GM21381 (cell line): ENCODE measurements around the gene TOP2A.

Experiments used
- ATAC-seq: cut with Tn5 transposase; IDR thresholded peaks from one replicate; pipeline ENCODE4 v1.9.1; 2021; ENCODE audit warnings: mild to moderate bottlenecking, moderate library complexity; ENCODE audit not compliant: unreplicated experiment

Gene TOP2A

DNA sequence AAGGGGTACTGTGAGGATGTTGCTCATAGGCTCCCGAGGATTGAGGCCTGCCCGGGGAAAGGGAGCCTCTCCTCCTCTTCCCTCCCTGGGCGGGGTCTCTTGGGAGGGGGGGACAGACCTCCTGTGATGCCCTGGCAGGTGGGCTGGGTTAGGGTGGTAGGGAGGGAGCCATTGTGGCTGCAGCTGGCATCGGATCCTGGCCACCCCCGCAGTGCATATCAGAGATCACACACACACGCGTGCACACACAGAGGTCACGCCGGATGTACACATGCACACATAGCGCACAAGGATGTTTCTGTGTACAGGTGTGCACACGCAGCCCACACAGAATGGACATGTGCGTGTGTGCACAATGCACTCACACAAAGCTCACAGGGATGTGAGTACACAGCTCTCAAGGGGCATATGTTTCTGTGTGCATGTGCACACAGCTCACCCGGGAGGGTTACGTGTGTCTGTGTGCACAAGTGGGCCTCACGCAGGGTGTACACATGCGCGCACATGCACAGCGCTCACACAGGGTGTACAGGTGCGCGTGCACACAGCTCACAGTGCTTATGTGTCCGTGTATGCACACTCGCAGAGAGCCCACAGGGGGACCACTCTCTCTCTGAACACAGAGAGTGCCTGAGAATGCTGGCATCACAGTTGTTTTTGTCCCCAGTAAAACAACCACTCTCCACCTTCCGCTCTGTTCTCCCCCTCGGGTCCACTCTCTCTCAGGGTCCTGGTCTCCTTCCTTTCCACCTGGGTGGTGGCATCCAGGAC, 55.6 kb downstream of the TOP2A start:
- no peak for ATAC-seq

DNA sequence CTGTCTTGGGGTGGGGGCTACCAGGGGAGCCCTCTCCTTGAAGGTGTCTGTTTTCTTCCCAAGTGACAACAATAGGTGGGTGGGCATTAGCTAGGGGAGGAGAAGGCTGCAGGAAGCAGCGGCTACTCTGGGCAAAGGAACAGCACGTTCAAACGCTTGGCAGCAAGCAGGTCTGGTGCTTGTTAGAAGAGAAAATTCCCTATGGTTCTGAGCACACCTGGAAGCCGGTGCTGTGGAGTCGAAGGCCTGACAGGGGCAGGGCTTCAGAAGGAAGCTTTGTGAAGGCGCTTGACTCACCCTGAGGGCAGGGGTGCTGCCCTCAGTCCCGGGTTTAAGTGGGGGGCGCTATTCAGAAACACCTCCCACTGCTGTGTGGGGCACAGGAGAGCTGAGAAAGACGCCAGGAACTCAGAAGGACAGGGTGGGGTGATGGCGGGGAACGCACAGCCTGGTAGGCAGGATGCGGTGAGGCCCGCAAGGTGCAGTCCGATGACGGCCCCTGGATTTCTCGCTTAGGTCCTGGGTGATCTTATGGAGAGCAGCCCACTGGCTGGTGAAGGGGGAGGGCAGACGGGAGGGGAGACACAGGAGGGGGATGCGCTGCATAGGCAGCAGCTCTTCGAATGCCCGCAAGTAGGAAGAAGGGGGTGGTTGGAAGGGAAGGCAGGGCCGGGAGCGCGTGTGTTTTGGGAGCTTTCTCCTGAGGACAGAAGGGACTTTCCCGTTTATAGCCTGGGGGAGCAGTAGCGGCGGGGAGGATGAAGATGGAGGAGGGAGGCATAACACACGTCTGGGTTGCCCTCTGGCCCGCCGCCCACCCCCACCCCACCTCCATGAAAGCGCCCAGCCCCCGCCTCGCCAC, 56.4 kb downstream of the TOP2A start:
- ATAC-seq, result no peak

DNA sequence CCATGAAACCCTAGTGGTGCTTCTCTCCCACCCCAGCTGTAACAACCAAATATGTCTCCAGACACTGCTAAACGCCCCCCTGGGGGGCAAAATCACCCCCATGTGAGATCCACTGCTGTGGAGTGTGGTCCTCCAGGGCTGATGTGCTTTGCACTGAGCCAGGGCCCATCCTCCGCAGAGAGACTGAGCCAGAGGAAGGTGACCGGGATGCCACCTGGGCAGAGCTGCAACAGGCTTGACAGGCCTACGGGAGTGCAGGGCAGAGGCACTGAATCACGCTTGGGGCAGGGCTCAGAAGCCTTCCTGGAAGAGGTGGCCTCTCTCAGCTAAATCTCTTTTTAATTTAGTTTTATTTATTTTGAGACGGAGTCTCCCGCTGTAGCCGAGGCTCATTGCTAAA, 57.6 kb downstream of the TOP2A start:
- no peak for ATAC-seq

DNA sequence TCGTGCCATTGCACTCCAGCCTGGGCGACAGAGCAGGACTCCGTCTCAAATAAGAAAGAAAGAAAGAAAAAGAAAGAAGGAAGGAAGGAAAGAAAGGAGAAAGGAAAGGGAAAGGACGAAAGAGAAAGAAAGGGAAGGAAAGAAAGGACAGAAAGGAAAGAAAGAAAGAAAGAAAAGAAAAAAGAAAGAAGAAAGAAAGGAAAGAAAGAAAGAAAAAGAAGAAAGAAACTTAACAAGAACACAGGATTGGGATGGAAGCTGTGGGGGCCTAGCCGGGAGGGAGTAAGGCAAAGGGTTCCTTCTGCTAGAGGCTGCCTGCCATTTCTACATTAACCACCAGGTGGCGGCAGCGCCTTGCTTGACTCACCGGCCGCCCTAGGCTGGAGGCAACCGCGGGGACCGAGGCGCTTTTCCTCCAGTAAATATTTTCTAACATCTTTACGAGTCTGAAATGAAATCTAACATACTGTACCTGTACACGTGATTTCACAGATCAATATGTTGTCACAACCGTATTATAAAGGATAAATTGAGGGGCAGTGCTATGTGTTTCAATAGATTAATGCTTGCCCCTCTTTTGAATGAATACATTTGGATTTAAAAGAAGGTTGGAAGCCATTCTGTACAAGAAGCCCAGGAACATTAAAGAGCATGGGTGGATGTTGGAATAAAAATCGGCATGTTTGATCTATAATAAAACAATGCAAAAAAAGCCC, 59.2 kb downstream of the TOP2A start:
- no peak for ATAC-seq

DNA sequence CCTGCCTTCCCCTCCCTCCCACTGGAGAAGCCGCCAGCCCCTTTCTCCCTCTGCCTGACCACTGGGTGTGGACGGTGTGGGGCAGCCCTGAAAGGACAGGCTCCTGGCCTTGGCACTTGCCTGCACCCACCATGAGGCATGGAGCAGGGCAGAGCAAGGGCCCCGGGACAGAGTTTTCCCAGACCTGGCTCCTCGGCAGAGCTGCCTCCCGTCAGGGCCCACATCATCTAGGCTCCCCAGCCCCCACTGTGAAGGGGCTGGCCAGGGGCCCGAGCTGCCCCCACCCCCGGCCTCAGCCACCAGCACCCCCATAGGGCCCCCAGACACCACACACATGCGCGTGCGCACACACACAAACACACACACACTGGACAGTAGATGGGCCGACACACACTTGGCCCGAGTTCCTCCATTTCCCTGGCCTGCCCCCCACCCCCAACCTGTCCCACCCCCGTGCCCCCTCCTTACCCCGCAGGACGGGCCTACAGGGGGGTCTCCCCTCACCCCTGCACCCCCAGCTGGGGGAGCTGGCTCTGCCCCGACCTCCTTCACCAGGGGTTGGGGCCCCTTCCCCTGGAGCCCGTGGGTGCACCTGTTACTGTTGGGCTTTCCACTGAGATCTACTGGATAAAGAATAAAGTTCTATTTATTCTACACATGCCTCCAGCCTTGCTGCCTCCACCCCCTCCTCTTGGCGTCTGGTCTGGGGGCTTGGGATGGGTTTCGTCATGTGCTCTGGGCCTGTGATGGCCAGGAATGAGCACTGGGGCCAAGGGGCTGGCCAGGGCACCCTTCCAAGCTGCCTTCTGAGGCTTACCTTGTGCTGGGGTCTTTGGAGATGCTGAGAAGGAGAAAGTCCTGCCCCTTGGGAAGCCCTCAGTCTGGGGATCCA, 60.5 kb downstream of the TOP2A start:
- ATAC-seq, result no peak

DNA sequence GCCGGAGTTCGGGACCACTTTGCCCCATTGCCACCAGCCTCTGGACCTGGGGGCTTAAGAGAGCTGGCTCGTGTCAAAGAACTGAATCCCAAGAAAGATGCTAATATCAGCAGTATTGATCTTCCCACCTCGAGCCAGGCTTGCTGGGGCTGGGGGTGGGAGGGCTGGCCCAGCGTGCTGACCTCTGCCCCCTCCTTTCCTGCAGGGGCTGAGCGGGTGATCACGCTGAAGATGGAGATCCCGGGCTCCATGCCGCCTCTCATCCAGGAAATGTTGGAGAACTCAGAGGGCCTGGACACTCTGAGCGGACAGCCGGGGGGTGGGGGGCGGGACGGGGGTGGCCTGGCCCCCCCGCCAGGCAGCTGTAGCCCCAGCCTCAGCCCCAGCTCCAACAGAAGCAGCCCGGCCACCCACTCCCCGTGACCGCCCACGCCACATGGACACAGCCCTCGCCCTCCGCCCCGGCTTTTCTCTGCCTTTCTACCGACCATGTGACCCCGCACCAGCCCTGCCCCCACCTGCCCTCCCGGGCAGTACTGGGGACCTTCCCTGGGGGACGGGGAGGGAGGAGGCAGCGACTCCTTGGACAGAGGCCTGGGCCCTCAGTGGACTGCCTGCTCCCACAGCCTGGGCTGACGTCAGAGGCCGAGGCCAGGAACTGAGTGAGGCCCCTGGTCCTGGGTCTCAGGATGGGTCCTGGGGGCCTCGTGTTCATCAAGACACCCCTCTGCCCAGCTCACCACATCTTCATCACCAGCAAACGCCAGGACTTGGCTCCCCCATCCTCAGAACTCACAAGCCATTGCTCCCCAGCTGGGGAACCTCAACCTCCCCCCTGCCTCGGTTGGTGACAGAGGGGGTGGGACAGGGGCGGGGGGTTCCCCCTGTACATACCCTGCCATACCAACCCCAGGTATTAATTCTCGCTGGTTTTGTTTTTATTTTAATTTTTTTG, 61.6 kb downstream of the TOP2A start:
- no peak for ATAC-seq

DNA sequence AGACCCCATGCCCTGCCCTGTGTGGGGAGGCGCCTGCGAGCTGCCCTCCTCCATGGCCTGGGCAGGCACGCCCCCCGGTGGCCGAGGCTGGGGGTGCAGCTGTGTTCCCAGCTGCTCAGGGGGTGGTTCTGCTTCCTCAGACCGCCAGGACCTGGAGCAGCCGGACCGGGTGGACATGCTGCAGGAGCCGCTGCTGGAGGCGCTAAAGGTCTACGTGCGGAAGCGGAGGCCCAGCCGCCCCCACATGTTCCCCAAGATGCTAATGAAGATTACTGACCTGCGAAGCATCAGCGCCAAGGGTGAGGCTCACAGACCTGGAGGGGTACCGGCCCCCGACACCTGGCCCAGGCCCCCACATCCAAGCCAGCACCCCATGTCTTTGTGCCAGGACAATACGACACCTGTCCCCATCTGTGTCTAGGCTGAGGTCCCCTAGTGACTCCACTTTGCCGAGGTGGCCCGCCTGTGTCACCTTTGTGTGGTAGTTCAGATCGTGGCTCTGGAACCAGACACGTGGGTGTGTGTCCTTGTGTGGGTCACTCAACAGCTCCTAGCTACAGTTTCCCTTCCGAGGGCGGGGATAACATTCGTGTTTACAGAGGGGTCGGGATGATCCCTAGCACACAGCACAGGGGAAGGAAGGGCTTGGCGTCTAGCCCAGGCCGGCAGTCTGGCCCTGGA, 62.4 kb downstream of the TOP2A start:
- ATAC-seq, result no peak

- ATAC-seq, result no peak
These were observed 63.2 kb downstream of the TOP2A start for GRCh38 chr17:40354221-40355122.

DNA sequence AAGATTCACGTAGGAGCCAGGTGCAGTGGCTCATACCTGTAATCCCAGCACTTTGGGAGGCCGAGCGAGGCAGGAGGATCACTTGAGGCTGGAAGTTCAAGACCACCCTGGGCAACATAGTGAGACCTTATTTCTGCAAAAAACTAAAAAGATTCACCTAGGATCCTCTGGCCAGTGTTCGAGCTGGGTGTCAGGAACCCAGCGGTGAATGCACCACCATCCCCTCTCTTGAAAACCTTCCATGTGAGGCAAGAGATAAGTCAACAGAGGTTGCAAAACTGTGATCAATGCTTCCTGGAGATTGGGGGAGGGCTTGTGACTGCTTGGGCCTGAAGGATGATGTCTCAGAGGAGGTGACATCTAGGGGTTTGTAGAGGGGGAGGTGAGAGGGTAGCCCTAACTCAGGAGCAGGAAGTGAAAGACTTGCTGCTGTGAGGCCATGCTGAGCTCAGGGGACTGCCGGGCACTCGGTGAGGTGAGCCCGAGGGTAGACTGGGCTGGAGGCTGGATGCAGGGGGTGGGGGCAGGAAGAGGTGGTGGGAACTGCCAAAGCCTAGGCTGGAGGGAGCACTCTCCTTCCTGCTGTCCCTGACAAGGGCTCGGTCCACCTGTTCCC, 64.8 kb downstream of the TOP2A start:
- no peak for ATAC-seq

DNA sequence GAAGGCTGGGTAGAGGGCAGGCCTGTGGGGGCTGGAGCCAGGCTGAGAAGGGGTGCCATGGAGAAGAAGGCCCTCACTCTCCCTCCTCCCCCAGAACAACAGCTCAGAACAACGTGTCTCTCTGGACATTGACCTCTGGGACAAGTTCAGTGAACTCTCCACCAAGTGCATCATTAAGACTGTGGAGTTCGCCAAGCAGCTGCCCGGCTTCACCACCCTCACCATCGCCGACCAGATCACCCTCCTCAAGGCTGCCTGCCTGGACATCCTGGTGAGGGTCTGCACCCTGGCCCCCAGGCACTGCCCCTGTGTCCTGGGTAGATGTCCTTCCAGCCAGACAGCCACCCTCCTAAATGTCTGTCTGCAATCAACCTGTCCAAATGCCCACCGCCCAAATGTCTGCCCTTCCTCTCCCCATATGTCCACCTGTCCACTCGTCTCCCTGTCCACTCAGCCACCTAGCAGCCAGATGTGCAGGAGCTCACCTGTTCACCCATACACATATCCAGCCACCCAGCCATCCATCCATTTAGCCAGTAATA, 65.4 kb downstream of the TOP2A start:
- no peak for ATAC-seq

DNA sequence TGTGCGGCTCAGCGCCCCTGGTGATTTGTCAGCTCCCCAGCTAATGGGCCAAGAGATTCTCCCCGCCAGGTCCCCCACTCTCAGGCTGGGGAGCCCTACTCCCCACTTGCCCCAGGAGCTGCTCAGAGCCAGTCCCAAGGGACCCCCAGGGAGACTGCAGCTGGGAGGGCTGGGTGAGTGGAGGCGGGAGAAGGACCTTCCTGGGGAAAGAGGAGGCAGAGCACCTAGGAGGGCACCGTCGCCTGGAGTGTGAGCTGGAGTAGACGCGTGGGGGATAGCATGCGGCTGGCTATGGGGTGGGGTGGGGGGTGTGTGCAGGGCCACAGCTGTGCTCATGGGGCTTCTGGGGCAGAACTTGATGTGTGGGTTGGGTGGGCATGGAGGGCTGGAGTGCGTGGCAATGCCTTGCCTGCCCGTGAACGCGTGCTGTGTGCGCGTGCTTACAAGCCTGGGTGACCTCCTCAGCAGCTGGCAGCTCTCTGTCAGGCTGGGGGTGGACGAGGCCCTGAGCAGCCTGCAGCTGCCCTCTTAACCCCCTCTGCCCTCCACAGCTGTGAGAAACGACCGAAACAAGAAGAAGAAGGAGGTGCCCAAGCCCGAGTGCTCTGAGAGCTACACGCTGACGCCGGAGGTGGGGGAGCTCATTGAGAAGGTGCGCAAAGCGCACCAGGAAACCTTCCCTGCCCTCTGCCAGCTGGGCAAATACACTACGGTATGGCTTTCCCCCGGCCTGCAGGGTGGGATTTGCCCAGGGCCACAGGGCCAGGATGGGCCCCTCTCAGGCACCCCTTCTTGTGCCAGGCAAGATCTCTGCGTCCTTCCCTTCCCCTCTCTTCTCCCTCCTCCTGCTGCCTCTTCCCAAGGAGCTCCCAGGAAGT, 66.1 kb downstream of the TOP2A start:
- no peak for ATAC-seq

DNA sequence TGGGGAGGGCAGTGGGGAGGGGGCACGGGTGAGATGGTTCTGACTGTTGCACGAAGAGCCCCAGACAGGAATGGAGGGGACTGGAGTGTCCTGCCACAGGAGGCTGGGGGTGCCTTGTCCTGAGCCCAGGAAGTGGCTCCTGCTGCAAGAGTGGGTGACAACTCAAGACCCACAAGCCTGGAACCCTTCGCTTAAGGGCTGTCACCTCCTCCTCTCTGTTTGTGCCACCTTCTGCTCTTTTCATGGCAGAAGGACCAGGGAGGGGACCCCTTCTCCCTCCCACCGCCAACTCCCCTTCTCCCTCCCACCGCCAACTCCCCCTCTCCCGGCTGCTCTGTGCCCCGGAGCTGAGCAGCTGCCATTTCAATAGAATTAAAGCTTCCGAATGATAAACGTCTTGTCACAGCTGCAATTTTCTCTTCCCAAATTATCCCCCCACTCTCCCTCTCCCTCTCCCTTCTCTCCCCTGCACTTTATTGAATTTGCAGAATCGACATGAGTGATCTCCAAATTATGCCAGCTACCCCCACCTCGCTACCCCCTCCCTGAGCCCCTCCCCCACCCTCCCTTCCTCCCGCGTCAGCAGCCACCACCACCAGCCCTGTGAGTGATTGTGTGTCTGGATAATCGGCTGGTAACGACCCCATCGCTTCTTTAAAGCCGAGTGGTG, 66.9 kb downstream of the TOP2A start:
- ATAC-seq, result no peak

DNA sequence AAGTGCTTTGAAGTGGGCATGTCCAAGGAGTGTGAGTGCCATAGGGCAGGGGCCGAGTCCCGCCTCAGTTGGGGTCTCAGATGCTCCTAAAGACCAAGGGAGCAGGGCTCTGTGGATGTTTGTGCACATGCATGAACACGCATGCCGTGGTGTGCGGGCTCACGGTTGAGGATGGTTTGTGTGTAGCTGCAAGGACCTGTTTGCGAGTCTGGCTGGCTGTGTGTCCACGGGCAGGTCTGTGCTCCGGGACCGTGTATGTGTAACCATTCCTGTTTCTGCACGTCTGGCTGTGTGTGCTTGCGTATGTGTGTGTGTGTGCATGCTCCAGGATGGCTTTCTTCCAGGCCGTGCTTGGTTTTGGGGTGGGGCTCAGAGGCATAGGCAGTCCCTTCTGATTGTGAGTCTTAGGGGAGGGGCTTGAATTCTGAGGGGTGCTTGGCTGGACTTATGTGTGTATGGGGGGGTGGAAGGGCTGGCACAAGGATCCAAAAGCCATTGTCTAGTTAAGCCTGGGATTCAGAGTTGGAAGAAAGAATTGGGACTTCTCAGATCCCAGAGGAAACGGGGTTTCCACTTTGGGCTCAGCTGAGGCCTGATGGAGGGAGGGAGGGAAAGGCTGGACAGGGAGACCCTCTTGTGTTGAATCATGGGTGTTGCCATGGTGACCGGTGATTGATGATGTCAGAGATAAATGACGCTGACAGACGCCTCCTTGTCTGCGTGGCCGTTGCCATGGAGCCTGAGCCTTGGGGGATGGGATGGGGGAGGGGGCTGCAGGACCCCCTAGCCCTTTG, 67.6 kb downstream of the TOP2A start:
- no peak for ATAC-seq

GRCh38 chr17:40349477-40349894, 68.2 kb downstream of the TOP2A start:
- ATAC-seq, result no peak
